Myocyte (in vitro differentiated cells): ENCODE results near the gene ADGRG6. TPM values are rescaled to one million over a fixed set of nuclear protein-coding genes. Genes with fewer than 3 reads are reported as not detected.

Experiments used
- DNase-seq: peaks from one replicate; pipeline ENCODE4 v3.0.0-alpha.2; 2012; ENCODE audit warnings: low read depth
- total RNA-seq: library from RNA; depleted of rRNA; stranded (reverse); fragments of >200 nt; gene quantifications from 2 replicates; pipeline ENCODE4 v1.2.3, GENCODE V29; 2014

The ADGRG6 gene
- total RNA-seq, 1 donor from 2014 or later: 1.2 TPM

DNA sequence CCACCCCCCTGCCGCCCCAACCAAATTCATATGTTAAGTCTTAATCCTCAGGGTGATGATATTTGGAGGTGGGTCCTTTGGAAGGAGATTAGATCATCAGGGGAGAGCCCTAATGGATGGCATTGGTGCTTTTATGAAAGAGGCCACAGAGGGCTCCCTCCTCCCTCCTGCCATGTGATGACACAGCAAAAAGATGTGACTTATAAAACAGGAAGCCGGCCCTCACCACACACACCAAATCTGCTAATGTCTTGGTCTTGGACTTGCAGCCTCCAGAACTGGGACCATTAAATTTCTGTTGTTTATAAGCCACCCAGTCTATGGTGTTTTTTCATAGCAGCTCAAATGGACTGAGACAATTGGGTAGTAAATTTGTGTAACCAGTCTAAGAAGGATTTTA, 176.3 kb downstream of the ADGRG6 start:
- DNase-seq: peak; percentile 48

DNA sequence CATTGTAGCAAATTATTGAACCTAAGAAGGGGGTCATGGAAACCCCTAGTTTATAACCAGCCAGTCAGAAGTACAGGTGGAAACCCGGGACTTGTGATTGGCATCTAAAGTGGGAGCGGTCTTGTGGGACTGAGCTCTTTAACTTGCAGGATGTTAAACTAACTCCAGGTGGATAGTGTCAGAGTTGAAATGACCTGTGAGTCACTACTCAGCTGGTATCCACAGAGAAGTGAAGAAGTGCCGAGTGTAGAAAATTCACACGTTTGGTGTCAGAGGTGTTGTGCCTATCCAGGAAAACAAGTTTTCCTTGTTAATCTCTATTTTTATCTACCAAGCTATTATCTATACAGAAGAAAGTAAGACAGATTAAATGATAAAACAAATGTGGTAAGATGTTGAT, 179.7 kb downstream of the ADGRG6 start:
- DNase-seq: no peak

DNA sequence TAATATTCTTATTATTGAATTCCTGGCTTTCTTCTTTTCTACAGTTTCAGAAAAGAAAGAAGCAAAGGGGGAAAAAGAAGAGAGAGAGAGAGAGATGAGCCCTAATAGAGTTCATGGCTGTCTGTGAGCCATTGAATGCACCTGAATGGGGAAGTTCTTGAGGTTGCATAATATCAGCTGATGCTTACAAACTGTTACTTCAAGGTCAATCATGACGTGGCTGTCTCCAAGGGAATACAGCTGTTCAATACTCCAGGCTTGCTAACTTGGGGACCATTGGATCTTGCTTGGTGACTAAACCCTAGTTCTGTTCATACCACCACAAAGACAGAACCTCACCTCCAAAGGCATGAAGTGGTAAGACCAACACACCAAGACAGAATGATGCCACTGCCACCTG, 180.4 kb downstream of the ADGRG6 start:
- no peak for DNase-seq

DNA sequence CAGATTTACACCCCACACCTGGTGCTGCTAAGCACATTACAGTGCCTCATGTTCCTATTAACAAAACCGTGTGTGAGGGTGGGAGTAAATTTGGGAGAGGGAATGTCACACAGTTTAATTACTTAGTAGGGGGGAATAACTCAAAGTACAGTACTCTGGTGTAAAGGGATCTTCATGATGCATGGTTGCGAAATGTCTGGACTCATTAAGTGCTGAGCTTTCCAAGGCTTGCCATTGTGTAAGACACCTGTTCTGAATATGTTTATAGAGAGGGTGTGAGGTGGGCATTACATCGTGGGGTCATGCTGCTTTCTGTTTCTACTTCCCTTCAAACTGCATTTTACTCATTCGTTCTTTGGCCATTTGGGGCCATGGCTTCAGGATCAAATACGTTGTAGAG, 181.2 kb downstream of the ADGRG6 start:
- no peak for DNase-seq

DNA sequence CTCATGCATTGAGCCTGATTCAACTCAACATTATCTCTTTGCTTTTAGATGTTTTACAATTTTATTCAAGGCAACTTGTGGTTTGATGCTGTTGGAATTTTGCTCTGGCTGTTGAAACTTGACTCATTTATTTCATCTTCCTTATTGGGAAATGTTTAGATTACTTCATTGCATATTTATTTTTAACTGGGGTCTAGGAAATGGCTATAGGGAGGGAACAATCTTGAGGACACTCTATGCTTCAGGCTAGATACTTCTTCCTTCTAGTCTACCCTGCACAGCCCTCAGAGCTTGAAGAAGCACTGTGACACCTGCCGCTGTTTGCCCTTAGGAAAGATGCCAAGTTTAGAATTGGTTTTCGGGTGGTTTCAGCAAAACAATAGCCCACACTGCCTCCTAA, 183.4 kb downstream of the ADGRG6 start:
- no peak for DNase-seq

DNA sequence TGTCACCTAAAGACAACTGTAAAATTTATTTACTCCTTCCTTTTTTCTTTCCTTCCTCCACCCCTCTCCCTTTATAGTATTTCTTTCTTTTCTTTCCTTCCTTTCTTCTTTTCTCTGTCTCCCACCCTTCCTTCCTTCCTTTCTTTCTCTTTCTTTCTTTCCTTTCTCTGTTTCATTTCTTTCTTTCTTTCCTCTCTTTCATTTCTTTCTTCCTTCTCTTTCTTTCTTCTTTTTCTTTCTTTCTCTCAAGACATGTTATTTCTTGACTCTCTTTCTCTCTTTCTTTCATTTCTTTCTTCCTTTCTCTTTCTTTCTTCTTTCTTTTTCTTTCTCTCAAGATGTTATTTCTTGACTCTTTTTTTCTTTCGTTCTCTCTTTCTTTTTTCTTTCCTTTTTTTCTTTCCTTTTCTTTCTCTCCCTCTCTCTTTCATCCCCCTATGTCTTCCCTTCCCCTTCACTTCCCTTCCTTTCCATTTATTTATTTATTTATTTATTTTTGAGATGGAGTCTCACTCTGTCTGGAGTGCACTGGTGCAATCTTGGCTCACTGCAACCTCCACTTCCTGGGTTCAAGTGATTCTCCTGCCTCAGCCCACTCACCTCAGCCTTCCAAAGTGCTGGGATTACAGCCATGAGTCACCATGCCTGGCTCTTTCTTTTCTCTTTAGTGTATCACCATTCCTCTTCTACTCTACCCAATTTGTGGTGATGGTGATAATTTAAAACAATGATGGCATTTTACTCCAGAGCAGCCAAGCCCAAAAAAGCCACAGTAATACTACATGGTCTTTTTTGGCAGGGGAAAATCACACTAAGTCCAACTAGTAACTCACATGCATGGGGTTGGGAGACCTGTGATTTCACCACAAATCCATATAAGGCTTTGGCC, 188.2 kb downstream of the ADGRG6 start:
- DNase-seq: peak; percentile 33

Other genes with a start within 250 kb of the ADGRG6 start
- not detected in 2 replicates for gene GJE1, start 169.1 kb upstream of the ADGRG6 start, total RNA-seq
- not detected in 2 replicates for gene NMBR, start 154.9 kb upstream of the ADGRG6 start, total RNA-seq
- 92.5 and 112 TPM in 2 replicates for gene VTA1, start 154.7 kb upstream of the ADGRG6 start, total RNA-seq